Fibroblast of skin of back (primary cell): ENCODE data around the gene RTCA.
A peak's percentile ranks its signal among the peaks of the same experiment; 100 is the strongest.
"Not testable (repeated sequence)": the region's sequence is repeated elsewhere in the genome, so short reads cannot be mapped to it uniquely, and the experiment has no call there.

Experiments
- DNase-seq: peaks from one replicate; pipeline ENCODE4 v3.0.0-alpha.2; 2013

The RTCA gene

DNA sequence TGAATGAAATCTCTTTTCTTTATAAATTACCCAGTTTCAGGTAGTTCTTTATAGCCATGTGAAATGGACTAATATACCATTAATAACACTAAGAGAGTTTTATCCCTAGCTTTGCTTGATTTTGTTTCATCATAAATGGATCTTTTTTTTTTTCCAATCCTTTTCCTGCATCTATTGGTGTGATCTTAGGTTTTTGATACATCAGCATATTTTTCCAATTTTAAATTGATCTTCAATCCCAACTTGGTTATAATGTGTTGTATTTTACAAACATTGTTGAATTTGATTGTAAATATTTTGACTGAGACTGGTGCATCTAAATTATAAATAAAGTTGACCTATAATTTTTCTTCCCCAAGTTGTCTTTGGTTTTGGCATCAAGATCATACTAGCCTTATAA lies 4.3 kb upstream of the RTCA start:
- no peak for DNase-seq

DNA sequence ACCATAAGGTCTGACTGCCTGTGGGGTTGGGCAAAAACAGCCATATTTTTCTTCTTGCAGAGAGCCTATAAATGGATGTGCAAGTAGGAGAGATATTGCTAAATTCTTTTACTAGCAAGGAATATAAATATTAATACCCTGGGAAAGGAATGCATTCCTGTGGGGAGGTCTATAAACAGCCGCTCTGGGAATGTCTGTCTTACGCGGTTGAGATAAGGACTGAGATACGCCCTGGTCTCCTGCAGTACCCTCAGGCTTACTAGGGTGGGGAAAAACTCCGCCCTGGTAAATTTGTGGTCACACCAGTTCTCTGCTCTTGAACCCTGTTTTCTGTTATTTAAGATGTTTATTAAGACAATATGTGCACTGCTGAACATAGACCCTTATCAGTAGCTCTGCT lies 1.9 kb upstream of the RTCA start:
- DNase-seq = not testable (repeated sequence)

GRCh38 chr1:100265562-100265930 lies 470 bp upstream of the RTCA start:
- peak; percentile 33 for DNase-seq

DNA sequence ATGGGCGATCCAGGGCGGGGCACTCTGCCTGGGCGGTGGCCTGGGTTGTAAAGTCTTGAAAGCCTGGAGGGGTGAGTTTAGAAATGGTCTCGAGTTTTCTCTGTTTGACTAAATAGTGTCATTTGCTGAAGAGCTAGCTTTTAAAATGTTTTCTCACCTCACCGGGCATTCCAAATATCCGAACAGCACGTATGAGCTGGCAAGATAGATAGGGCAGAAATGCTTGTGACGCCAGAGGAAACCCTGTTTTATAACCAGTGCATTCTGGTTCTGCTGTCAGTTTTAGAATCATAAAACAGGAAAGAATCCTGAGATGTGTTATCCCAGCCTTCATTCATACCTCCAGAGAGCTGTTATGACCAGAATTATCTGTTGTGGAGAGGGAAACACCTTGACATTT lies 725 bp downstream of the RTCA start:
- DNase-seq = no peak

- DNase-seq = no peak
These were observed 1.3 kb downstream of the RTCA start for GRCh38 chr1:100267284-100267683.

- DNase-seq = no peak
These were observed 2.2 kb downstream of the RTCA start for GRCh38 chr1:100268202-100268601.

- DNase-seq = no peak
These were observed 11.8 kb downstream of the RTCA start for GRCh38 chr1:100277866-100278265.

DNA sequence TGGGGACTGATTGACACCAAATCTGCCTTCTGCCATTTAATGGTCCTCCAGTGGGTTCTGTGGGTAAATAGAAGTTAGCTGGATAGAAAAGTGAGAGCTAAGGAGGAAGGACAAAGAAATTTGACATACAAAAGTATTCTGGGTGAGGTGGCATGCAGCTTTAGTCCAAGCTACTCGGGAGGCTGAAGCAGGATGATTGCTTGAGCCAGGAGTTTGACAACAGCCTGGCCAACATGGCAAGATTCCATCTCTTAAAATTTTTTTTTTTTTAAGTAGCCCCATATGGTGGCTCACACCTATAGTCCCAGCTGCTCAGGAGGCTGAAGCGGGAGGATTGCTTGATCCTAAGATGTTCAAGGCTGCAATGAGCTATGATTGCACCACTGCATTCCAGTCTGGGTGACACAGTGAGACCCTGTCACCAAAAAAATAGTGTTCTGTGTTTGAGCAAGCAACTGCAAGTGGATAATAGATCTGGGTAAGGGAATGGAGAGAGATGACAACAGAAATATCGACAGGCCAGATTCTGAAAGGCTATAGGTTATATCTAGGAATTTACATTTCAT lies 13.4 kb downstream of the RTCA start:
- DNase-seq = no peak

DNA sequence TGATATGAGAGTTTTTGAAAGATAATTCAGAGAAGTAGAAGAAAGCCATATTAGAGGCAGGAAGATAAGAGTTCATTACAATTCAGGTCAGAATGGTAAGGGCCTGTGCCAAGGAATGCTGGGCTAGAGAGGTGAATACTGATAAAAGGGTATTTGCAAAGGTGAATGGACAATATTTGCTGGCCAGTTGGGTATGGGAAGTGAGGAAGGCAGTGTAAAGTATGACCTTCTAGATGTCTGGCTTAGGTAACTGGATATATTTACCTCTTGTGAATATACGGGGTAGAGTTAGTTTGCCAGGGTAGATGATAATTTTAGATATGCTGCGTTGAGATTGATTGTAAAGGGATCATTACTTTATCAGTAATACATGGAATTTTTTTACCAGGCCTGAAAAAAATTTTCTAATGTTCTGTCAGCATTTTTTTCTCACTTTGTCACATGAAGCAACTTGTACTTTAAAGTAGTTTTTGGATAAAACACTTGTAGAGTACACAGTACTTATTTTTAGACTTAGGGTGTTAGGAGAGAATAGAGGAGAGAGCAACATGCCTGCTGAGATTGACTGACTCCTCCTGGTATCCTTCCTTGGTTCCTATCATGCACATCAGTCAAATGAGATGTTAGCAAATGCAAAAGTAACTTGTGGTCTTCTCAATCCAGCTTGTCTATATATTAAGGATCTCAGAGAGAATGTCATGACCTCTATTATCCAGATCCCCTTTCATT lies 14.1 kb downstream of the RTCA start:
- no peak for DNase-seq

DNA sequence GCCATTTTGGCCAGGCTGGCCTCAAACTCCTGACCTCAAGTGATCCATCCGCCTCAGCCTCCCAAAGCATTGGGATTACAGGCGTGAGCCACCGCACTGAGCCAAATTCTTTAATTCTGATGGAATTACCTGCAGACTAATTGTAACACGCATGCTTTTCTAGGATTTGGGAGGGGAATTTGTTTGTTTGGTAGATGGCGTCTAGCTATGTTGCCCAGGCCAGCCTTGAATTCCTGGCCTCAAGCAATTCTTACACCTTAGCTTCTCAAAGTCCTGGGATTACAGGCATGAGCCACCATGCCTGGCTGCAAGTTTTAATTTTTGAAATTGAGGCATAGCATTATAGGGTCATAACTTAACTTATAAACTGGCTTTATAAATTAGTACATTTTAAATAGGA lies 18.6 kb downstream of the RTCA start:
- DNase-seq = no peak

DNA sequence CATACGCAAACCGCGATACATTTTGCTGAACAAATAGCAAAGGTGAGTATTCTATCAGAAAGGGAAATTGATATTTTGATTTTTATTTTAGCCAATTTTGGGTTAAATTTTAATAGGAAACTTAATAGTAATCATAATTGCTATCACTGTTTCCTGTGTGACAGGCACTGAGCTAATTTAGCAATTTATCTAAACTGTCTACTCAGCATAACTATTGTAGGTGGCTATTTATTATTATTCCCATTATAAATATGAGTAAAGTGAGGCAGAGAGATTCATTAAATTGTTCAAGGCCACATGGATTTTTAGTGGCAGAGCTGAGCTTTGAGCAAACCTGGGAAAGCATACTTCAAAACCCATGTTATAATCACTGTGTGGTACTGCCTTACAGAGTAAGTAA lies 21.1 kb downstream of the RTCA start:
- DNase-seq = no peak

DNA sequence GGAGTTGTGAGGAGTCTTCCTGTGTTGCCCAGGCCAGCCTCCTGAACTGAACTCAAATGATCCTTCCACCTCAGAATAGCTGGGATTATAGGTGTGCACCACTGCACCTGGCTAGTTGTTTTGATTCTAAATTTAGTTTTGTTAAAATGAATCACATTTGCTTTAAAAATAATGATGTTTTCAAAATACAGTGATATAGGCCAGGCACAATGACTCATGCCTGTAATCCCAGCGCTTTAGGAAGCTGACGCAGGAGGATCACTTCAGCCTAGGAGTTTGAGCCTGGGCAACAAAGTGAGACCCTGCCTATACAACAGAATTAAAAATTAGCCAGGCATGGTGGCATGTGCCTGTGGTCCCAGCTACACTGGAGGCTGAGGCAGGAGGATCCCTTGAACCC lies 24.3 kb downstream of the RTCA start:
- DNase-seq = no peak

GRCh38 chr1:100292711-100293110 lies 26.7 kb downstream of the RTCA start:
- peak; percentile 6 for DNase-seq

DNA sequence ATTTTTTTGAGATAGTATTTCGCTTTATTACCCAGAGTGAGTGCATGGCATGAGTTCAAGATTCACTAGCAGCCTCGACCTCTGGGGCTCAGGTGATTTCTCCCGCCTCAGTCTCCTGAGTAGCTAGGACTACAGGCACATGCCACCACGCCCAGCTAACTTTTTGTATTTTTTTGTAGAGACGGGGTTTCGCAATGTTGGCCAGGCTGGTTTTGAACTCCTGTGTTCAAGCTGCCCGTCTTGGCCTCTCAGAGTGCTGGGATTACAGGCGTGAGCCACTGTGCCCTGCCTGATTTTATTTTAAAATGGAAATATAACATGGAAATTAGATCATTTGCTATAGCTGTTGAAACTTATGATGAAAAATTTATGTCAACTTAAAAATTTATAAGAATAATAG lies 30.1 kb downstream of the RTCA start:
- no peak for DNase-seq

DNA sequence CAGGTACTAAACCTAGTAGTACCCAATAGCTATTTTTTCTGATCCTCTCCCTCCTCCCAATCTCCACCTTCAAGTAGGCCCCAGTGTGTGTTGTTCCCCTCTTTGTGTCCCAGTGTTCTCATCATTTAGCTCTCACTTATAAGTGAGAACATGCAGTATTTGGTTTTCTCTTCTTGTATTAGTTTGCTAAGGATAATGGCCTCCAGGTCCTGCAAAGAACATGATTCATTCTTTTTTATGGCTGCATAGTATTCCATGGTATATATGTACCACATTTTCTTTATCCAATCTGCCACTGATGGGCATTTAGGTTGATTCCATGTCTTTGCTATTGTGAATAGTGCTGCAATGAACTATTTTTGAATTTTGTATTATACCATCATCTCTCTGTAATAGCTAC lies 31.0 kb downstream of the RTCA start:
- not testable (repeated sequence) for DNase-seq

DNA sequence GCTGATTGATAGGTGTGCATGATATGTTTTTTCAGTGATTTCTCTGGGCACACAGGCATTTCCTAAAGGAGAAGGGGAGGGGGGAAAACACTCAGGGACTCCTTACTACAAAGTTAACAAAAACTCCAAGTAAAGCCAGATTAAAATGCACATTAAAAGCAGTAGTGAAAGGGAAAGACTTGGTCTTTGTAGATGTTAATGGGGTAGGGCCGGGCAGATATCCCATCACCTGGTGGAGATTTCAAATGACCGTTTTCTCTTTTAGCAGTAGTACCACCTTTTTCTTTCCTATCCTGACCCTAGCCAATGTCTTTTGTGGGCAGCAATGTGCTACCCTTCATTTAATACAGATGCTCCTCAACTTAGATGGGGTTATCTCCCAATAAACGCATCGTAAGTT lies 32.5 kb downstream of the RTCA start:
- DNase-seq = no peak

GRCh38 chr1:100299521-100300222 lies 33.7 kb downstream of the RTCA start:
- no peak for DNase-seq

- no peak for DNase-seq
These were observed 34.7 kb downstream of the RTCA start for GRCh38 chr1:100300691-100301090.

- no peak for DNase-seq
These were observed 36.7 kb downstream of the RTCA start for GRCh38 chr1:100302739-100303138.

DNA sequence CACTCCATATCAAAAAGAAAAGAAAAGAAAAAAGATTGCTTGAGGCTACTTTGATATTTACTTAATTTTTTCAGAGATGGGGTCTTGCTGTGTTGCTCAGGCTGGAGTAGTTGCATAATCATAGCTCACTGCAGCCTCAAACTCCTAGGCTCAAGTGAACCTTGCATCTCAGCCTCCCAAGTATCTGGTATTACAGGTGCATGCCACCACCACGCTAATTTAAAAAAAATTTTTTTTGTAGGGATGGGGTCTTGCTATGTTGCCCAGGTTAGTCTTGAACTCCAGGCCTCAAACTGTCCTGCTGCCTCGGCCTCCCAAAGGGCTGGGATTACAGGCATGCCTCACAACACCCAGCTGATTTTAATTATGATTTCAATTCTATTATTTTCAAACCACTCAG lies 38.2 kb downstream of the RTCA start:
- DNase-seq = no peak

GRCh38 chr1:100304921-100305320 lies 38.9 kb downstream of the RTCA start:
- DNase-seq = no peak

DNA sequence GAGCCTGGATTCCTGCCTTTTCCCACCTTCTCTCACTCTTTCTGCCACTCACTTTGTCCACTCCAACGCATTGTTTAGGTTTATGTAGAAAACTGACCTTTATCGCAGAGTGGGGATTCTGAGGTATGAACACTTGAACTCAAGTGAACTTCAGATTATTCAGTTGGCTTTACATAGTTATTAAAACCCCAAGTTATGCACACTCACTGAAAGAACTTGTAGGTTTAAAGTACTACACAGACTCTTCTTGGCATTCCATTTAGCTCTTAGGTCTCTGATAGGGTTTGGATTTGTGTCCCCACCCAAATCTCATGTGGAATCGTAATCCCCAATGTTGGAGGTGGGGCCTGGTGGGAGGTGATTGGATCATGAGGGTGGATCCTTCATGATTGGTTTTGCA lies 39.9 kb downstream of the RTCA start:
- DNase-seq = no peak

- no peak for DNase-seq
These were observed 40.8 kb downstream of the RTCA start for GRCh38 chr1:100306735-100307313.

DNA sequence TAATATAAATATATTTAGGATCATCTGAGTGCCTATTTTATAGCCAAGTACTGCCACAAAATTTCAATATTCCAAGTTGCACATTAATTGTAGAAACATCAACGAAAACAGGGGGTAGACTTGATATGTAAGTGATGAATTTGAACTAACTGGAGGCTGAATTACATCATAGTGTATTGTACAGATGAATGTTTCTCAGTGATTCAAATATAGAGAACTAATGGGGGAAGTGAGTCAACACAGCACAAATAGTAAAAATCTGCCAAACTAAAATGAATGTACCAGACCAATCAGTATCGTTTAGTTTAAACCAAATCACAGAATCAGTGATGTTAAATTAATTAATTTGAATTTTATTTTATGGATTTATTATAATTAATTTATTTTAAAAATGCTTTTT lies 42.8 kb downstream of the RTCA start:
- peak; percentile 14 for DNase-seq
